CMK (cell line): ENCODE data around the gene OGDH.
"Not testable (repeated sequence)": the region's sequence is repeated elsewhere in the genome, so short reads cannot be mapped to it uniquely, and the experiment has no call there.

Experiments used
- DNase-seq: peaks from one replicate; pipeline ENCODE4 v3.0.0-alpha.2; 2010; ENCODE audit warnings: low read depth

Gene OGDH

DNA sequence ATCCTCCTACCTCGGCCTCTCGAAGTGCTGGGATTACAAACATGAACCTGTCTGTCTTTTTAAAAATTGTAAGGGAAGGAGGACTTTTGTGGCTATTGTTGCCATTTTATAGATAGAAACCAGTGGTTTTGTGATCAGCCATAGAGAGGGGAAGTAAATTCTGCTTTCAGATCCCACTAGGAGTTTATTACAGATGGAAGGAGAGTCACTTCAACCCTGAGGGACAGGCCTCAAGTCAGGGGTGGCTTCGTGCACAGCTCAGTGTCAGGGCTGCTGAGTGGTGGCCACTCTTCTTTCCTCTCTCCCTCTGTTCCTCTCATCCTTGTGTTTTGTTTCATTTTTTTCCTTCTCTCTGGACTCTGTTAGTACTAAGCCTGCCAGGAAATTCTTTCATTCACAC, 60.8 kb downstream of the OGDH start:
- no peak for DNase-seq

DNA sequence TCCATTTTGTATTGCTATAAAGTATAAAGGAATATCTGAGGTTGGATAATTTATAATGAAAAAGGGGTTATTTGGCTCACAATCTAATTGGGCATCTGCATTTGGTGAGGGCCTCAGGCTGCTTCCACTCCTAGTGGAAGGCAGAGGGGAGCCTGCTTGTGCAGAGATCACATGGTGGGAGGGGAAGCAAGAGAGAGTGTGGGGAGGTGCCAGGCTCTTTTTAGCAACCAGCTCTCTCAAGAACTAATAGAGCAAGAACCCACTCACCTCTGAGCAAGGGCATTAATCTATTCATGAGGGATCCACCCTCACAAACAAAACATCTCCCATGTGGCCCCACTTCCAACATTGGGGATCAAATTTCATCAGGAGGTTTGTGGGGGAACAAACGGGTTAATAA, 64.6 kb downstream of the OGDH start:
- DNase-seq: no peak

DNA sequence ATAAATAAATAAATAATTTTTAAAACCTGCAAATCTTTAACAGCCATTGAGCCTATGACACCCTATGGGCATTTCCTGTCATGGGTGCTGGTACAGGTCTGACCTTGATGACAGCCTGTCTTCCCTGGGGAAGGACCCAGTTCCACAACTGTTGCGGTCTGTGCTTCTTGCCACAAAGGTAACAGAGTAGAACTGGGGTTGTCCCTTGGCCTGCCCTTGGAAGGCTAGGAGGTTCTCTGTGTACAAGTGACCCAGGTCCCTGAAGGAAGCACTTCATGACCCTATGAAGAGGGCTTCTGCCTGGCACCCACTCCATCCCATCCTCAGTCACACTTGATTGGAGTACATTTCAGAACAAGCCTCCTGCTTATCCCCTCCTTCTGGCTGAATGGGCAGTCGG, 66.9 kb downstream of the OGDH start:
- DNase-seq: no peak

DNA sequence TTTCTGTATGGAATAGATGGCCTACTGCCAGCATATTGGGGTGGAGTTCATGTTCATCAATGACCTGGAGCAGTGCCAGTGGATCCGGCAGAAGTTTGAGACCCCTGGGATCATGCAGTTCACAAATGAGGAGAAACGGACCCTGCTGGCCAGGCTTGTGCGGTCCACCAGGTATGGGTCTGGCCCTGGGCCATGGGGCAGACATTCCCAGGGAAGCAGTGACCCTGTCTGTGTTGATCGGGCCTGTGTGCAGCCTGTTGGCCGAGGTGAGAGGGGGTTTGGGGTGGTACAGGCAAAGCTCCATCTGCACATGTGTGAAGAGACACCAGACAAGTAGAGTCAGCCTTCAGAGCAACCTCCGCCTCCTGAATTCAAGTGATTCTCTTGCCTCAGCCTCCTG, 67.3 kb downstream of the OGDH start:
- DNase-seq: no peak

DNA sequence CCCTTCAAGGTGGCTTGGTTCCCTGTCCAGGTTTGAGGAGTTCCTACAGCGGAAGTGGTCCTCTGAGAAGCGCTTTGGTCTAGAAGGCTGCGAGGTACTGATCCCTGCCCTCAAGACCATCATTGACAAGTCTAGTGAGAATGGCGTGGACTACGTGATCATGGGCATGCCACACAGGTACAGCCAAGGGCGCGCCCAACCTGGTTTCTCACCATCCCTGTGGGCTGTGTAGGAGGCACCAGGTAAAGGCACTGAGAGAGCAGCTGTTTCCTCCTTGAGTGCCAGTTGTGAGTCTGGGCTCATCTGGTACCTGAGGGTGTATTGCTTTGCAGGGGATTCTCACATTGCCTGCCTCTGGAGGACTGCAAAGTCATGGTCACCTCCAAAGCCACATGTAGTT, 68.0 kb downstream of the OGDH start:
- no peak for DNase-seq

DNA sequence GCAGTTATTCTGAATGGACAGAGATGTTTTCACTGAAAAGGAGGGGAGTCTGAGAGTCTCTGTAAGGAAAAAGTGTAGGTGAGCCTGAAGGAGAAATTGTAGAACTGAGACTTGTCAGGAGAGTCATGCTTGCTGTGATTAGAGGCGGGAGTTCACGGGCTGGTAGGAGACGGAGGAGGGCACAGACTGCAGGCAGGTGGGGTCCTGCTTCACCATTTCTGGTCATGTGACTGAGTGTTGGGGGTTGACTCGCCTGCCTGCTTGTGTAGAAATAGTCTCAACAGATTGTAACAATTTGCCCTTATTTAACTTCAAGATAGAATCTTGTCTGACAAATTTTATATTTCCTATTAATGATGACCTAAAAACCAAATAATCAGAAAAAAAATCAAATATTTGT, 70.3 kb downstream of the OGDH start:
- no peak for DNase-seq

DNA sequence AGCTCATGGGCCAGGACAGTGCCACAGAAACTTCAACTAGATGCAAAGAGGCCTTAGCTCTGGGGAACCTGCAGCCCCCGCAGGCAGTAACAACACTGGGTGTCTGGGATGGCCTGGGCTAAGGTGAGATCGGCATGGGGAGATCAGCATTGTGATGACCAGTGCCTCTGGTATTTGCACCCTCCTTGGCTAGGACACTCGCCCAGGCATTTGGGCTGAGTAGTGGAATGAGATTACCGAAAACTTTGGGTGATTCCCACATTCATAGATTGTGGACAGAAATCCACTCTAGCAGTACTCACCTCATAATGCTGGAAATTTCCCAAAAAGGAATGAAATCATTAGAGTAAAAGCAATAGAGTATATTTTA, 71.7 kb downstream of the OGDH start:
- DNase-seq: no peak

DNA sequence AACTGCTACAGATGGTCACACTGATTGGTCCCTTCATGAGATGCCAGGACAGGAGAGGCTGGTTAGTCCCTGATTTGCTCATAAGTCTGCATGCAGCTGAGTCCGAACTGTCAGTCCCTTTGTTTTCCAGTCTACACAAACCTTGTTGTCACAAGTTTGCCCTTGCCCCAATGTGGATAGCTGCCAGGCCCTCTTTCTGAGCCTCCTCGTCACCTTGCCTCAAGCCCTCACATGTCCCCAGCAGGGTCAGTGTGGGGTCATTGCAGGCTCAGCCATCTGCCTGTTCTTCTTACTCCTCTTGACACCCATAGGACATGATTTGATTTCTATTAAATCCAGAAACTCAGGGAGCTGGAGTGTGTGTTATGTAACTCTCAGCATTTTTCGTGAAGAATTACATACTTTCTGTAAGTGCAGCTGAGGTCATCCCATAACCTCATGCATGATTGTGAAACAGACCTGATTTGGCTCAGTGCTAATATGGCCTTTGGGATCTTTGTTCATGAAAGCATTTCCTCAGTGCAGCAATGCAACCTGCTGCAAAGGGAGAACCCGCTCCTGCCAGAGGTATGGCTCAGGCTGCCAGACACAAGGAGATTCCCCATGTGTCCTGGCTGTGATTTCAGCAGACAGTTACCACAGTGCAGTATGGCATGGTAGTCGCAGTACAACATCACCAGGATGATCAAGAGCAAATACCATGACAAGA, 72.2 kb downstream of the OGDH start:
- no peak for DNase-seq

DNA sequence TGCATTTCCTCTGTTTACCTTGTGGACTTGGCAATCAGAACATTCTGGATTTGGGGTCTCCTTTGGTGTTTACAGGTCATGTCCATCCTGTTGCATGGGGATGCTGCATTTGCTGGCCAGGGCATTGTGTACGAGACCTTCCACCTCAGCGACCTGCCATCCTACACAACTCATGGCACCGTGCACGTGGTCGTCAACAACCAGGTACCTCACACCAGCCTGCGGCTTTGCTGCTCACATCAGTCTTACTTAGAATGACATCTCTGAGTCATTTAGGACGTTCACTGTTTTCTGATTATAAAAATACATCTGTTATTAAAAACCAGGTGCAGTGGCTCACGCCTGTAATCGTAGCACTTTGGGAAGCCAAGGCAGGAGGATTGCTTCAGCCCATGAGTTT, 75.2 kb downstream of the OGDH start:
- DNase-seq: no peak

DNA sequence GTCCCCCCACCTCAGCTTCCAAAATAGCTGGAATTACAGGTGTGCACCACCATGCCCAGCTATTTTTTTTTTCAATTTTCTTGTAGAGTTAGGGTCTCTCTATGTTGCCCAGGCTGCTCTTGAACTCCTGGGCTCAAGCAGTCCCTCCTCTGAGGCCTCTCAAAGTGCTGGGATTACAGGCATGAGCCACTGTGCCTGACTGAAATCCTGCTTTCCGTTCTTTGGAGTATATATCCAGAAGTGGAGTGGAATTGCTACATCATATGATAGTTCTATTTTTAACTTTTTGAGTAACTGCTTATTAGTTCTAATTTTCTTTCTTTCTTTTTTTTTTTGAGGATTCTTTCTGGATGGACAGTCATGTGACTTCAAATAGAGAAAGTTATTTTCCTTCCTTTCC, 79.3 kb downstream of the OGDH start:
- no peak for DNase-seq

DNA sequence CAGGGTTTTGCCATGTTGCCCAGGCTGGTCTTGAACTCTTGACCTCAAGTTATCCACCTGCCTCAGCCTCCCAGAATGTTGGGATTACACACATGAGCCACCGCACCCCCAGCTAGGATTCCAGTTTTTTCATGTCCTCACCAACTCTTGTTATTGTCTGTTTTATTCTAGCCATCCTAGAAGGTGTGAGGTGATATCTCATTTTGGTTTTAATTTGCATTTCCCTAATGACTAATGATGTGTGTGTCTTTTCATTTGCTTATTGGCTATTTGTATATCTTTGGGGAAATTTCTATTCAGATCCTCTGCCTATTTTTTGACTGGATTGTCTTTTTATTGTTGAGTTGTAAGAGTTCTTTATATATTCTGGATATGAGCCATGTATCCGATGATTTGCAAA, 83.0 kb downstream of the OGDH start:
- no peak for DNase-seq

DNA sequence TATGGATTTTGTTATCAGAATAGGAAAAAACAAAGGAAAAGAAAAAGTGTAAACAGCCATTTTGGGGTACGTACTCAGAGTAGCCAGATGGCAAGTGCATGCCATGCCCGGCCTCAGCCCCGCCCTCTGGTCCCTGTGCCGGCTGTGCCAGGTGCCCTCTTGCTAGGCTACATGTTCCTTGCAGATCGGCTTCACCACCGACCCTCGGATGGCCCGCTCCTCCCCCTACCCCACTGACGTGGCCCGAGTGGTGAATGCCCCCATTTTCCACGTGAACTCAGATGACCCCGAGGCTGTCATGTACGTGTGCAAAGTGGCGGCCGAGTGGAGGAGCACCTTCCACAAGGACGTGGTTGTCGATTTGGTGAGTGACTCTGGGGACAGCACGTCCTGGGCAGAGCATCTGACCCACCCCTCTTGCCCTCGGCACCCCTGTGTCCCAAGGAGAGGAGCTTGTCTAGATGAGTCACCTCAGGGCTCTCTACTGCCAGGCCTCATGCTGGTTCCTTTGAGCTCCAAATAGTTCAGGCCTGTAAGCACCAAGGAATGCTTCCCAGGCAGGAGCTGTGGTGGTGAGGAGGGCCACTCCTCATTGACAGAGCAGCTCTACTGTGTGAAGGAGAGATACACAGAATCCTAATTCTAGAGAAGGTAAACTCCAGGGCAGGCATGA, 87.3 kb downstream of the OGDH start:
- DNase-seq: no peak

DNA sequence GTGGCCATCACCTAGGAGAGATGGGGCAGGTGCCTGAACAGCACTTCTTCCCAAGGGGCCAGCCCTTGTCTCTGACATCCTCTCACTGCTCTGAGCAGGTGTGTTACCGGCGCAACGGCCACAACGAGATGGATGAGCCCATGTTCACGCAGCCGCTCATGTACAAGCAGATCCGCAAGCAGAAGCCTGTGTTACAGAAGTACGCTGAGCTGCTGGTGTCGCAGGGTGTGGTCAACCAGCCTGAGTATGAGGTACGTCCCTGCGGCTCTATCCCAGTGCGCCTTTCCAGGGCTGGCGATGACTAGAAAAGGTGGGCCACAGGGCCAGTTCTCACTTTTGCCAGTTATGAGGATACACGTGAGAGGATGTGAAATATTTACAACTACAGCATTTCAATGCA, 87.9 kb downstream of the OGDH start:
- DNase-seq: no peak

DNA sequence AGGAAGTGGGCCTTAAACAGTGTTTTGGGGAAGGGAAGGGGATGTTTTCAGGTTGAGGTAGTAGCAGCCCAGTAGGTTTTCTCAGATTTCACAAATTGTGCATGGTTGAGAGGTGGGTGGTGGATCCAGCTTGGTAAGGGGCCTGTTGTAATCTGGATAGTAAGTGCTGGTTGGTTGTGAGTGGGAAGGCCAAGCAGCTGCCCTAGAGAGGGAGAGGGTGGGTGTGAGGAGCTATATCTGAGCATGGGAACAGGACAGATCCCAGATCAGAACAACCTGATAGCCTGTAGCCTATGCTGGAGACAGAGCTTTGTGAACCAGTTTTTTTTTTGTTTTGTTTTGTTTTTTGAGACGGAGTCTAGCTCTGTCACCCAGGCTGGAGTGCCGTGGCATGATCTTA, 88.3 kb downstream of the OGDH start:
- DNase-seq: no peak

DNA sequence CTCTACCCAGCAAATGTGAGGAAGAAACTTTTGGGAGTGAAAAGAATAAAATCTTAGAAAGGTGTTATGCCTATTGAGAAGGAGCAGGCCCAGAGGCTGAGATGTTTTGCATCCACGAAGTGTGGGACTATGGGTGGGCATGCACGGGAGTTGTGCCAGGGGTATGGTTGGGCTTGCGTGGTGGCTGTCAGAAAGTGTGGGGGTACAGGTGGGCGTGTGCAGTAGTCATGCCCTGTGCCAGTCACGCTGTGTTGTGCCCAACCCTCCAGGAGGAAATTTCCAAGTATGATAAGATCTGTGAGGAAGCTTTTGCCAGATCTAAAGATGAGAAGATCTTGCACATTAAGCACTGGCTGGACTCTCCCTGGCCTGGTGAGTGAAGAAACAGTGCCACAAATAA, 89.3 kb downstream of the OGDH start:
- DNase-seq: no peak

DNA sequence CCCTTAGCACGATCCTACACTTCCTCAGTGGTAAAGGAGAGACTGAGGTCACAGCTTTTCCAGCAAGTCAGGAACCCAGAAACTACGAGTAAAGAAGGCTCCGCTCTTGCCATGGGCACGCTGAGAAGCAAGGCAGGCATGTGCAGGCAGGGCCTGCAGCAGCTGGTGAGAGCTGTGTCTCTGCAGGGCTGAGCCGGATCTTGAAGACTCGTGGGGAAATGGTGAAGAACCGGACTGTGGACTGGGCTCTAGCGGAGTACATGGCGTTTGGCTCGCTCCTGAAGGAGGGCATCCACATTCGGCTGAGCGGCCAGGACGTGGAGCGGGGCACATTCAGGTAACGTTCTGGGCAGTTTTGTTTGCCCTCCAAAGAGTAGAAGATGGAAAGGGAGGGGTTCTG, 90.3 kb downstream of the OGDH start:
- no peak for DNase-seq

DNA sequence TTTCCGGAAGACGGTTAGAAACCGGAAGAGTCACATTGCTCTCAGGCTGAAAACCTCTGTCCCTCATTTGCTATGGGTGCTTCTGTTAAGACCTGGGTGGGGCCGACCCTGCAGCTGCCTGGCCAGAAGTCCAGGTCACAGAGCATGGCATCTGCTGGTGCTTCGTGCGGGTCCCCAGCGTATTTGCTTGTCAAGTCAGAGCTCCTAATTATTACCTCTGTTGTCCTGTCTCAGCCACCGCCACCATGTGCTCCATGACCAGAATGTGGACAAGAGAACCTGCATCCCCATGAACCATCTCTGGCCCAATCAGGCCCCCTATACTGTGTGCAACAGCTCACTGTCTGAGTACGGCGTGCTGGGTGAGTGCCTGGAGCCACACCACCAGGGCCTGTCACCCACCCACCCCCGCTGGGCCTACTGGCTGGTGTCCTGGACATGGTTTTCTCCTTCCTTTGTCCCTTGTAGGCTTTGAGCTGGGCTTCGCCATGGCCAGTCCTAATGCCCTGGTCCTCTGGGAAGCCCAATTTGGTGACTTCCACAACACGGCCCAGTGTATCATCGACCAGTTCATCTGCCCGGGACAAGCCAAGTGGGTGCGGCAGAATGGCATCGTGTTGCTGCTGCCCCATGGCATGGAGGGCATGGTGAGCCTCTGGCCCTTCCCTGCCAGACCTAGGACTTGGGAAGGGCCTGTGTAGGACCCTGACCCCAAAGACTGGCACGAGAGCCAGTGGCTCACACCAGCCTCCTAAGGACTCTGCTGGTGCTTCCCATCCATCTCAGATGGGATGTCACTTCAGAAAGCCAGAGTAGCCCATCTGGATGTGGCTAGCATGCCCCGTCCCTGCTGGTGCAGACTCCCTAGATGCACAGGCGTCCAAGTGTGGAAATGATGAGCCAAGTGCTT, 91.0 kb downstream of the OGDH start:
- no peak for DNase-seq

DNA sequence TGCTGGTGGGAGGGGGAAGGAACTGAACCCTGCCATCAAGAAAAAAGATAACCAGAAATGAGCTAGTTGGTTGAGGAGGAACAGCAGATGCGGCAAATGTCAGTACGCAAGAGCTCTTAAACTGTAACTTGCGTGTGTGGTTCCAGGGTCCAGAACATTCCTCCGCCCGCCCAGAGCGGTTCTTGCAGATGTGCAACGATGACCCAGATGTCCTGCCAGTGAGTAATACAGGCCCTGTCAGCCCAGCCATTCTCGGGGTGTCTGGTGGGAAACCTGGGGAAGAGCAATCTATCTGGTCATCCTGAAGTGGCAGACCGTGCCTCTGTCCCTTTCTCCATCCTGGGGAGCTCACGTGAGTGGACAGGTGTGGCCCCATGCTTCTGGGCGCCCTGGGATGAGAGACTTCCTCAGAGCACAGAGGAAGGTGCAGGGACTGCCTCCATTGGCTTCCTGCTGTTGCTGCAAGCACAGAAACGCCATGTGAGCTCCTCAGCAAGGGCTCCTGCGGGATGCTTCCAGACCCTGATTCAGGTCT, 91.7 kb downstream of the OGDH start:
- no peak for DNase-seq

DNA sequence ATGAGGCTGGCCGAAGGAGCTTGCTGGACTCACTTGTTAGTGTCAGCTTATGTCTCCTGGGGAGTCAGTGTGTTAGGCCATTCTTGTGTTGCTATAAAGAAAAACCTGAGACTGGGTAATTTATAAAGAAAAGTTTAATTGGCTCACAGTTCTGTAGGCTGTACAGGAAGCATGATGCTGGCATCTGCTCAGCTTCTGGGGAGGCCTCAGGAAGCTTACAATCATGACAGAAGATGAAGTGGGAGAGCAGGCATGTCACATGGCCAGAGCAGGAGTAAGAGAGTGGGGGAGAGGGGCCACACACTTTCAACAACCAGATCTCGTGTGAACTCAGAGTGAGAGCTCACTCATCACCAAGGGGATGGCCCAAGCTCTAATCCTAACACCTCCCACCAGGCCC, 93.2 kb downstream of the OGDH start:
- not testable (repeated sequence) for DNase-seq

DNA sequence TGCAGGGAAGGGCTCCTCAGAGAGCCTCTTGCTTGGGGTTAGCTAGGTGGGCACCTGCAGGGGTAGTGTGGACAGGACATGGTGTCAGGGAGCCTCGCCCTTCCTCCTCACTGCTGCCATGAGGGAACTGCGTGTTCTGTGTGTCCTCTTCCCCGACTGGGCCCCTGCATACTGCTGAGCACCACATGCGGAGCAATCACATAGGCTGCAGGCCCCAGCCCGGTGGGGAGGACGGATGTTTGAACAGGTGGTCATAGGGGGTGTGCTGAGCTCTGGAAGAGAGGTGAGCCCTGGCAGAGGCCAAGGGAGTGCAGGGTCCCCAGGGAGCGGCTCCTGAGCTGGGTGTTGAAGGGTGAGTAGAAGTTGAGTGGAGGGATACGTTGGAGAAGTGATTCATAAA, 93.9 kb downstream of the OGDH start:
- no peak for DNase-seq

DNA sequence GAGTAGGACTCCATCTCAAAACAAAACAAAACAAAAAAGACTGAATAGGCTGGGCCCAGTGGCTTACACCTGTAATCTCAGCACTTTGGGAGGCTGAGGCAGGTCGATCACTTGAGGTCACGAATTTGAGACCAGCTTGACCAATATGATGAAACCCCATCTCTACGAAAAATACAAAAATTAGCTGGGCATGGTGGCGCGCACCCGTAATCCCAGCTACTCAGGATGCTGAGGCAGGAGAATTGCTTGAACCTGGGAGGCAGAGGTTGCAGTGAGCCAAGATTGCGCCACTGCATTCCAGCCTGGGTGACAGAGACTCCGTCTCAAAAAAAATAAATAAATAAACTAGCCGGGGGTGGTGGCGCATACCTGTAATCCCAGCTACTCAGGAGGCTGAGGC, 97.0 kb downstream of the OGDH start:
- DNase-seq: not testable (repeated sequence)

DNA sequence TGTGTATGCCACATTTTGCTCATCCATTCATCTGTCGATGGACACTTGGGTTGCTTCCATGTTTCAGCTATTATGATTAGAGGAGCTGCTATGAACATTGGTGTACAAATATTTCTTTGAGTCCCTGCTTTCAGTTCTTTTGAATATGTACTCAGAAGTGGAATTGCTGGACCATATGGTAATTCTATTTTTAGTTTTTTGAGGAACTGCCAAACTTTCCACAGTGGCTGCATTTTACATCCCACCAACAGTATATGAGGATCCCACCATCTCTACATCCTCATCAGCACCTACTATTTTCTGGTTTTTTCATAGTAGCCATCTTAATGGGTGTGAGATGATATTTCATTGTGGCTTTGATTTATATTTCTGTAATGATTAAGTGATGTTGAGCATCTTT, 97.5 kb downstream of the OGDH start:
- DNase-seq: no peak

DNA sequence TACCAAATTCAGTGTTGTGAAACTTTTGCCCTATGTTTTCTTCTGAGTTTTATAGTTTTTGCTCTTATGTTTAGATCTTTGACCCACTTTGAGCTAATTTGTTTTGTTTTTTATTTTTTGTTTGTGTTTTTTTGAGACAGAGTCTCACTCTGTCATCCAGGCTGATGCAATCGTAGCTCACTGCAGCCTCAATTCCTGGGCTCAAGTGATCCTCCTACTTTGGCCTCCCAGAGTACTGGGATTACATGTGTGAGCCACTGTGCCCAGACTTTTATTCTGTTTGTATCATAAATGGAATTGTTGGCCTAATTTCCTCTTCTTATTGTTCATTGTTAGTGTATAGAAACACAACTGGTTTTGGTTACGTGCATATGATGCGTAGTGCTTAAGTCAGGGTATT, 99.0 kb downstream of the OGDH start:
- DNase-seq: no peak
